Endodermal cell (in vitro differentiated cells): Measurements from ENCODE around the gene VSIG10L. TPM values are rescaled to one million over a fixed set of nuclear protein-coding genes. Genes with fewer than 3 reads are reported as not detected.

Experiments
- DNase-seq: peaks from one replicate; pipeline ENCODE4 v3.0.0-alpha.2; 2017
- H3K27ac ChIP-seq: 2 replicates; pipeline ENCODE4 v1.5.1; 2013; ENCODE audit warnings: mild to moderate bottlenecking, low read depth, low read length, moderate library complexity
- H3K27me3 ChIP-seq: 2 replicates; pipeline ENCODE4 v1.6.1; 2013; ENCODE audit warnings: mild to moderate bottlenecking, low read length, moderate library complexity; ENCODE audit not compliant: insufficient read depth, control insufficient read depth, poor library complexity, severe bottlenecking
- H3K36me3 ChIP-seq: 2 replicates; pipeline ENCODE4 v1.7.0; 2013; ENCODE audit warnings: mild to moderate bottlenecking, low read length, moderate library complexity; ENCODE audit not compliant: control insufficient read depth, insufficient read depth
- H3K4me1 ChIP-seq: one replicate; pipeline ENCODE4 v1.7.0; 2013; ENCODE audit warnings: low read length; ENCODE audit not compliant: control insufficient read depth, insufficient read depth
- H3K4me3 ChIP-seq: 2 replicates; pipeline ENCODE4 v1.5.1; 2013; ENCODE audit warnings: mild to moderate bottlenecking, low read length, moderate library complexity
- H3K9ac ChIP-seq: 2 replicates; pipeline ENCODE4 v1.6.1; 2013; ENCODE audit warnings: mild to moderate bottlenecking, low read length, moderate library complexity; ENCODE audit not compliant: poor library complexity, severe bottlenecking; ENCODE audit errors: extremely low read depth
- H3K9me3 ChIP-seq: 2 replicates; pipeline ENCODE4 v1.6.1; 2013; ENCODE audit warnings: mild to moderate bottlenecking, low read length, moderate library complexity; ENCODE audit not compliant: control insufficient read depth
- H3K27ac Mint-ChIP-seq: 2 replicates; pipeline ENCODE4 v1.8.0; 2020; ENCODE audit warnings: mixed read lengths
- H3K27me3 Mint-ChIP-seq: 2 replicates; pipeline ENCODE4 v1.8.0; 2021; ENCODE audit warnings: mild to moderate bottlenecking, mixed read lengths; ENCODE audit not compliant: insufficient read depth
- H3K36me3 Mint-ChIP-seq: 2 replicates; pipeline ENCODE4 v1.8.0; 2020; ENCODE audit warnings: low read depth, mixed read lengths
- H3K4me1 Mint-ChIP-seq: 2 replicates; pipeline ENCODE4 v1.8.0; 2020; ENCODE audit warnings: mixed read lengths
- H3K4me3 Mint-ChIP-seq: 2 replicates; pipeline ENCODE4 v1.8.0; 2020; ENCODE audit warnings: mild to moderate bottlenecking, moderate library complexity, mixed read lengths
- H3K9me3 Mint-ChIP-seq: 2 replicates; pipeline ENCODE4 v1.8.0; 2020; ENCODE audit warnings: mild to moderate bottlenecking, mixed read lengths
- CTCF ChIP-seq: fragments of 200-600 bp; sonication (generic); conservative IDR thresholded peaks from 2 replicates; pipeline ENCODE4 v1.5.0; 2021; ENCODE audit warnings: antibody characterized with exemption, mild to moderate bottlenecking
- WGBS, 2 experiments: methylation state at CpG; one replicate each; pipeline versions ENCODE4 v1.1.5 to v1.1.7; 2013; ENCODE audit warnings: missing lambda C conversion rate in 2 of 2, mixed read lengths in 1 of 2; ENCODE audit not compliant: insufficient coverage in 1 of 2, insufficient read length in 1 of 2; 5-methylcytosine and 5-hydroxymethylcytosine counted together
- total RNA-seq, 2 donors: library from RNA; stranded (reverse); fragmentation: NEBNext Ultra II Directional in 1 of 2; extraction: Animal tissue kit (Norgen Biotek cat#: 25700) in 1 of 2; gene quantifications; 2 replicates in 1 of 2; 3 replicates in 1 of 2; pipeline ENCODE4 v1.2.1, GENCODE V29; 2021

VSIG10L gene
- total RNA-seq, 2 donors from 2014 or later = 6.4 to 11.5 TPM

- H3K36me3 ChIP-seq = no peaks in the 10 kb centered on the region
- TF ChIP-seq CTCF = no peak
- H3K9me3 ChIP-seq = no peaks in the 10 kb centered on the region
- H3K9ac ChIP-seq = no peak overlapping the region
- 90 to 100% methylated on average over 1 to 2 of the region's 4 CpGs for WGBS, 2 experiments
- no peak for DNase-seq
- H3K9me3 Mint-ChIP-seq = no peaks in the 10 kb centered on the region
- H3K27ac Mint-ChIP-seq = peak overlapping the region; percentile 44
- H3K4me1 Mint-ChIP-seq = peaks cover 37% of the 10 kb centered on the region
- H3K4me3 Mint-ChIP-seq = no peak overlapping the region
- H3K4me1 ChIP-seq = peaks cover 8% of the 10 kb centered on the region
- H3K27me3 ChIP-seq = no peaks in the 10 kb centered on the region
- H3K4me3 ChIP-seq = no peak overlapping the region
- H3K27ac ChIP-seq = no peak overlapping the region
- peaks cover 3% of the 10 kb centered on the region for H3K36me3 Mint-ChIP-seq
- no peaks in the 10 kb centered on the region for H3K27me3 Mint-ChIP-seq
These were observed 17.4 kb upstream of the VSIG10L start for GRCh38 chr19:51359294-51359693.

GRCh38 chr19:51357952-51358351 lies 16.0 kb upstream of the VSIG10L start:
- Histone ChIP-seq H3K9ac (no peak overlapping the region), H3K27me3 (no peaks in the 10 kb centered on the region), H3K4me3 (no peak overlapping the region), H3K27ac (no peak overlapping the region), H3K4me1 (peaks cover 7% of the 10 kb centered on the region), H3K36me3 (no peaks in the 10 kb centered on the region), H3K9me3 (no peaks in the 10 kb centered on the region)
- no peak for TF ChIP-seq CTCF
- H3K27ac Mint-ChIP-seq = no peak overlapping the region
- peaks cover 30% of the 10 kb centered on the region for H3K4me1 Mint-ChIP-seq
- no peaks in the 10 kb centered on the region for H3K27me3 Mint-ChIP-seq
- no peaks in the 10 kb centered on the region for H3K9me3 Mint-ChIP-seq
- 89 to 91% methylated on average over 5 to 7 of the region's 7 CpGs for WGBS, 2 experiments
- peaks cover 3% of the 10 kb centered on the region for H3K36me3 Mint-ChIP-seq
- DNase-seq = peak; percentile 36
- no peak overlapping the region for H3K4me3 Mint-ChIP-seq

- H3K4me1 Mint-ChIP-seq = peaks cover 20% of the 10 kb centered on the region
- Histone ChIP-seq H3K27ac (no peak overlapping the region), H3K9ac (no peak overlapping the region), H3K27me3 (no peaks in the 10 kb centered on the region), H3K9me3 (no peaks in the 10 kb centered on the region), H3K4me1 (peaks cover 5% of the 10 kb centered on the region), H3K4me3 (no peak overlapping the region), H3K36me3 (peaks cover 3% of the 10 kb centered on the region)
- DNase-seq = peak; percentile 27
- 93 to 98% methylated on average over 6 to 10 of the region's 10 CpGs for WGBS, 2 experiments
- no peak overlapping the region for H3K27ac Mint-ChIP-seq
- no peaks in the 10 kb centered on the region for H3K9me3 Mint-ChIP-seq
- H3K27me3 Mint-ChIP-seq = no peaks in the 10 kb centered on the region
- peaks cover 15% of the 10 kb centered on the region for H3K36me3 Mint-ChIP-seq
- no peak for TF ChIP-seq CTCF
- H3K4me3 Mint-ChIP-seq = no peak overlapping the region
These were observed 14.3 kb upstream of the VSIG10L start for GRCh38 chr19:51356159-51356801.
